HG02623 (cell line): ENCODE data around the gene FGF2.
A peak's percentile ranks its signal among the peaks of the same experiment; 100 is the strongest.

Experiments
- ATAC-seq: cut with Tn5 transposase; IDR thresholded peaks from one replicate; pipeline ENCODE4 v1.9.1; 2021; ENCODE audit warnings: moderate library complexity; ENCODE audit not compliant: unreplicated experiment

Gene FGF2

DNA sequence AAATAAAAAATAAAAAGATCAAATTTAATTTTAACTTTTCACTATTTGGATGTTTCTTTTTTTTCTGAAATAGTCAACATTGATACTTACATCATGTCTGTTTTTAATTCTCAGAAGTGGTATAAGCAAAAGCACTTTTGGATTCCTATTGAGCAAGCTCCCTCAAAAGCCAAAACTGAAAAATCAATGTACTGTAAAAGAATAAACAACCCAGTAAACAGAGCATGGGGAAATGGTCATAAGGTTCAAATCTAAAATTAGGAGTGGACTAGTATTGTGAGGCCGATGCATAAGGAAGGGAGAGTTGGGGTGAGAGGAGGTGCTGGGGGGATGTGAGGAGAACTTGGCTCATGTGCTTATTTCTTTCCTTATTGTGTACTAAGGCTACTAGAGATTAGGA is 57.9 kb downstream of the FGF2 start:
- ATAC-seq = no peak

DNA sequence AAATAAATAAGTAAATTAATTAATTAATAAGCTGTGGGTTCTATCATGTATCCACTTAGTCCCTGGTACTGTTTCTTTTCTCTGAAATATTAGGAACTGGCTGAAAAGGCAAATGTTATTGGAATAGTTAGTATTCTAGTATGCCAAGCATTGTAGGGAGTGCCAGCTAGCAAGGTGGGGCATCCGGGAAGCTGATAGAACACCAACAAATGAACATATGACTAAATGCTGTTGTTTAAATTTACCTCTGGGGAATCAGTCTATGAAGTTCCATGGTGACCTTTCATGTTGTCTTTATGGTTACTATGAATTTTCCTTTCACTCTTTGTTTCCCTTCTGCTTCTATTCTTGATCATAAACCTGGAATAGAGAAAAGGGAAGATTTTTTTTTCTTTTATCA is 63.1 kb downstream of the FGF2 start:
- no peak for ATAC-seq

DNA sequence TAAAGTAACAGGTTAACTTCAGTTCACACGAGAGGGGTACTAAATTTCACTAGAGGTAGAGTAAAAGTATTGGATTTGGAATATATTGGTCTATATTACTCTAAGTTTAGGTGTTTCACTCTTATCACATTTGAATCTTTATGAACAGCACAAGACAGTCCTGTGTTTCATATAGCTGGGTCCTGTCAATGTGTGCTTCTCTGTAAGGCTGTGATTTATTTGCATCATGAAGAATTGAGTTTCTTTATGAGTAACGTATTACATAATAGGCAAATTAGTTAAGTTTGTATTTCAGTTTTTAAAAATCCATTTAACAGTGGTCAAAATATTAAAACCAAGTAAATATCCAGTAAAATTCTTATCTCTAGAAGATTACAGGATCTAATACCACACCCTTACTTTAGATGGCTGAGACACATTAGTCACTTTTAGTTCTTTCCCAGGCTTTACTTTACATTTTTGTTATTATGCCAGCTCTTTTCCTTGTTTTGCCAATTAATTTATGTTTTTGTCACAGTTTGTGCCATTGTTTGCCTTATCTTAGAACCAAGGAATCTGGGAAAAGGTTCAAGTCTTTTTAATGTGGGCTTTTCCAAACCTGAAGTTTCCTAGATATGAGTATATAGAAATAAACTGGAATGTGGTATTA is 63.6 kb downstream of the FGF2 start:
- no peak for ATAC-seq

DNA sequence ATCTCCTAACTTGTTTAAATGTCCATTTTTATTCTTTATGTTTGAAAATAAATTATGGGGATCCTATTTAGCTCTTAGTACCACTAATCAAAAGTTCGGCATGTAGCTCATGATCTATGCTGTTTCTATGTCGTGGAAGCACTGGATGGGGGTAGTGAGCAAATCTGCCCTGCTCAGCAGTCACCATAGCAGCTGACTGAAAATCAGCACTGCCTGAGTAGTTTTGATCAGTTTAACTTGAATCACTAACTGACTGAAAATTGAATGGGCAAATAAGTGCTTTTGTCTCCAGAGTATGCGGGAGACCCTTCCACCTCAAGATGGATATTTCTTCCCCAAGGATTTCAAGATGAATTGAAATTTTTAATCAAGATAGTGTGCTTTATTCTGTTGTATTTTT is 68.2 kb downstream of the FGF2 start:
- ATAC-seq = no peak

DNA sequence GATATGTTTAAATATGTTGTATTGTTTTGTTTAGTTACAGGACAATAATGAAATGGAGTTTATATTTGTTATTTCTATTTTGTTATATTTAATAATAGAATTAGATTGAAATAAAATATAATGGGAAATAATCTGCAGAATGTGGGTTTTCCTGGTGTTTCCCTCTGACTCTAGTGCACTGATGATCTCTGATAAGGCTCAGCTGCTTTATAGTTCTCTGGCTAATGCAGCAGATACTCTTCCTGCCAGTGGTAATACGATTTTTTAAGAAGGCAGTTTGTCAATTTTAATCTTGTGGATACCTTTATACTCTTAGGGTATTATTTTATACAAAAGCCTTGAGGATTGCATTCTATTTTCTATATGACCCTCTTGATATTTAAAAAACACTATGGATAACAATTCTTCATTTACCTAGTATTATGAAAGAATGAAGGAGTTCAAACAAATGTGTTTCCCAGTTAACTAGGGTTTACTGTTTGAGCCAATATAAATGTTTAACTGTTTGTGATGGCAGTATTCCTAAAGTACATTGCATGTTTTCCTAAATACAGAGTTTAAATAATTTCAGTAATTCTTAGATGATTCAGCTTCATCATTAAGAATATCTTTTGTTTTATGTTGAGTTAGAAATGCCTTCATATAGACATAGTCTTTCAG is 68.8 kb downstream of the FGF2 start:
- no peak for ATAC-seq

DNA sequence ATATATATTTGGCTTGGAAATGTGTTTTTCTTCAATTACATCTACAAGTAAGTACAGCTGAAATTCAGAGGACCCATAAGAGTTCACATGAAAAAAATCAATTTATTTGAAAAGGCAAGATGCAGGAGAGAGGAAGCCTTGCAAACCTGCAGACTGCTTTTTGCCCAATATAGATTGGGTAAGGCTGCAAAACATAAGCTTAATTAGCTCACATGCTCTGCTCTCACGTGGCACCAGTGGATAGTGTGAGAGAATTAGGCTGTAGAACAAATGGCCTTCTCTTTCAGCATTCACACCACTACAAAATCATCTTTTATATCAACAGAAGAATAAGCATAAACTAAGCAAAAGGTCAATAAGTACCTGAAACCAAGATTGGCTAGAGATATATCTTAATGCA is 69.6 kb downstream of the FGF2 start:
- no peak for ATAC-seq

DNA sequence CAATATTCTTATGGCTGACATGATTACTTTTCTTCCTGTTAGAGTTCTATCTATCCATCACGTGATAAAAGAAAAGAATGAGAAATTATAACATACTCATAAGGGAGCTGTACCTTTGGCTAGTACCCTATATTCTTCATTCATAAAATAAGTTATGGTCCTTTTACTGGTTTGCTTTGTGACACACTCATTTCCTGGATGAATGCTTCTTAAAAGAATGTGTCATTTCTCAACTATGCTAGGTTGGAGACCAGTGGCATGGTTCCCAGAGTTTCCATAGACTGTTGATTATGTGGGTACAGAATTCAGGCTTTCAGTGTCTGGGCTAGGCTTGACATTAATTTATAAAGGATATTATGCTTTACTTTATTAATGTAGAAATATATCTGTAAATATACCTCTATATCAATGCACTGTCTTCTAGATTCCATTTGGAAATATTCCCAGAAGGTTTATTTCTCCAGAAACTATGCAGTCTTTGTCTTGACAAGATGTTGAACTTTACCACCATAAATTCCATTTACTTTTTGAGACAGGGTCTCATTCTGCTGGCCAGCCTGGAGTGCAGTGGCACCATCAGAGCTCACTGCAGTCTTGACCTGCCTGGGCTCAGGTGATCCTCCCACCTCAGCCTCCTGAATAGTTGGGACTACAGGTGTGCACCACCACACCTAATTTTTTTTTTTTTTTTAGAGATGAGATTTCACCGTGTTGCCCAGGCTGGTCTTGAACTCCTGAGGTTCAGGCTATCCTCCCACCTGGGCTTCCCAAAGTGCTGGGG is 71.9 kb downstream of the FGF2 start:
- ATAC-seq = no peak

DNA sequence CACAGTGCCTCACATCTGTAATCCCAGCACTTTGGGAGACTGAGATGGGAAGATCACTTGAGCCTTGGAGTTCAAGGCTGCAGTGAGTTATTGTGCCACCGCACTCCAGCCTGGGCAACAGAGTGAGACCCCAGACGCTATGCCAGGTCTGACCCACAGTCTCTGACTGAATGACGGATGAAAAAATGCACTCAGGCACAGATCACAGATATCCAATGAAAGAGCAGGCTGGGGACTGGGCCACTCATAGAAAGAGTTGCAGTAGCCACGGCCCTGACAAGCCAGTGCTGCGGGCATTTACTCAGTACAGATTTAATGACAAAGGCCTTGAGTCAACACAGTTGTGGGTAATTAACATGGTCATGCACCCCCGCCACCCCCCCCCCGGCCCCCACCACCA is 73.1 kb downstream of the FGF2 start:
- ATAC-seq = no peak

DNA sequence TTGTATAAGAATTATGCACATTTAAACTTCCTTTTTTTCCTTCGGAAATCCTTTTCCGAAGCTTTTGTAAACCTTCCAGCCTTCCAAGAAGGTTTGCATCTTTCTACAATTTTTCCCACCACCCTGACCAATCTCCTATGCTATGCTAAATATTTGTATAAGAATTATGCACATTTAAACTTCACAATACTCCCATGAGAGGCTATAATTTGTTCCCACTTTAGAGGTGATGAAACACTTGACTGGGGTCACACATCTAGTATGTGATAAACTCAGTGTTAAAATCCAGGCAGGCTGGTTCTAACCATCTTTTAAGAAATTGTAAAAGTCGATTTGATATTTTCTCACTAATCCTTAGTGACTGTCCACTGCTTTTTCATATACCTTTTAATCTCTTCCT is 73.7 kb downstream of the FGF2 start:
- ATAC-seq = no peak

DNA sequence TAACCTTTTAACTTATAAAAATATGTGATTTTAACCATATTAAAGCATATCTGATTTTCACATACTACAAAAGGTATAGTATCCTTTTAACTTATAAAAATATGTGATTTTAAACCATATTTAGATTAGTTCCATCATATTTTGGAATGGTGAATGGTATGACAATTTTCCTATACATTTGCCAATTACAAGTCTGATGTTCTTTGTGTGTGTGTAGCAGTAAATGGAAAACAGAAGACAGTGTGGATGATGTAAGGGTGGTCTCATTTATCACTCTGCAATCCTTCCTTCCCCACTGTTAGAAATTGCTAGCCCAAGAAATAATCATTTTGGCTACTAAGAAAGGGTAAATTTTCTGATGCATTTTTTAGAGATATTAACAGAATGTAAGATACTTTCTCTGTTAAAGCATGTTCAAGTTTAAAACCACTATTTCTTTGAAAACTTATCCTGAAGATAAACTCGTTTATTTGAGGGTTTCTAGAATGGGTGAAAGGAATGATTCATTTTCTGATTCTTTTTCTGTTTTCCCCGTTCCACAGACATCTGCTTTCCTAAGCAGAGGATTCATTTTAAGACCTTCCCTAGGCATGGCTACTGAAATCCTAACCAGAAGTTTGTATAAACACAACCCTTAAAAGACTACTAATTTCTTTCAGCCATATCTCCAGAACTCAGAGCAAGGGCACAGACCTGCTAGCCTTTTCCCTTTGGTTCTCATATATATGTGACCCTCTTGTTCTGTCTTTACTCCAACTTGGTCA is 74.8 kb downstream of the FGF2 start:
- ATAC-seq = no peak

DNA sequence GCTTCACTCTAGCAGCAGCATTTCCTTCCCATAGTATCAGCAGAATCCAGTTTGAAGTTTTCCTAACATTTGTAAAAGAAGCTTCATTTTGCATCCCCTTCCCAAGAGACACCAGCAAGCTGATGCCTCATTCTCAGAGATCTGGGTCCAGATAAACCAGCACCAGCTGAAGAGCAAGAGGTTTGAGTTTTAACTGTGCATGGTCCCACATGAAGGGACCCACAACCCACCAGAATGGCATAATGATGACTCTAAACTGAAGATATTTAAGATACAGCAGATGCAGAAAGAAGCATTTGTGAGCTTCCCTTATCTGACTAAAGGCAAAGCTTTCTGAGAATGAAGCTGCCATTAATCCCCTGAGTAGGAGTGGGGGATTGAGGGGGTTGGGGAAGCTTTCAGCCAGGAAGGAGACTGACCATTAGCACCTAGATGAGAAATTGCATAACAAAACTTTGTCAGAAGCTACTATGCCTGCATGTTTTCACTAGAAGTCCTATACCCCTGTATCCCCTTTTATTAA is 77.2 kb downstream of the FGF2 start:
- no peak for ATAC-seq

DNA sequence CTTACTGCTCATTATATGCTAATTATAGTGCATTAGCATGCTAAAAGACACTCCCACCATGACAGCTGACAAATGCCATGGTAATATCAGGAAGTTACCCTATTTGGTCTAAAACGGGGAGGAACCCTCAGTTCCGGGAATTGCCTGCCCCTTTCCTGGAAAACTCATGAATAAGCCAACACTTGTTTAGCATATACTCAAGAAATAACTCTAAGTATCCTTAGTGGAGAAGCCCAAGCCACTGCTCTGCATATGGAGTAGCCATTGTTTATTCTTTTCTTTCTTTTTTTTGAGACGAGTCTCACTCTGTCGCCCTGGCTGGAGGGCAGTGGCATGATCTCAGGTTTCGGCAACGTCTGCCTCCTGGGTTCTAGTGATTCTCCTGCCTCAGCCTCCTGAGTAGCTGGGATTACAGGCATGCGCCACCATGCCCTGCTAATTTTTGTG is 80.3 kb downstream of the FGF2 start:
- ATAC-seq = no peak

DNA sequence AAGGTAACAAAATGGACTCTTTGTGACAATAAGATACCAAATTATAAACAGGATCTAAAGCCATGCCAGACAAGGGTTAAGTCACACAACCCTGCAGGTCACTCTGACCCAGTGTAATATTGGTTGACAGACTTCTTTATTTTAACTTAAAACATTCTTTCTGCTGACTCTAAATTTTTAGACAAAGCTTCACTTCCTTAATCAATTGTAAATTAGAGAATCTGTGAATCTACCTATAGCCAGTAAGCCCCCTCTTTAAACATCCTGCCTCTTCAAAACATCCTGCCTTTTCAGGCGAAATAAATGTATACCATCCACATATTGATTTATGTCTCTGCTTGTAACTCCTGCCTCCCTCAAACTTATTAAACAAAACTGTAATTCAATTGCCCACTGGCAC is 81.6 kb downstream of the FGF2 start:
- ATAC-seq = no peak

DNA sequence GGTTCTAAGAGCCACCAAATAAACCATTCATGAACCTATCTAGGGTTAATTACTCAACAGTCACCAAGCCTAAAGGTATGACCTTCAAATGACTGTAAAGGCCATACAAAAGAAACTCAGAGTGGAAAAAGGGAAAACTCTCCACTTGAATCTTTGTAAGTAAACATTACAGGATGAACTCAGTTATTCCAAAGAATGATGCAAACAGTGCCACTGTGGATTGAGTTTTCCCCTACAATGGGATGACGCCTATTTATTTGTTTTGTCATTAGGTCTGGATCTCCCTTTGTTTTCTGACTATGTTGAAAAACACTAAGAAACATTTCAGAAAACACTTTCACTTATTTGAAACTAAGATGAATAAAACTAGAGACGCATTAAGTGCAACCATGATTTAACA is 83.1 kb downstream of the FGF2 start:
- ATAC-seq = no peak

DNA sequence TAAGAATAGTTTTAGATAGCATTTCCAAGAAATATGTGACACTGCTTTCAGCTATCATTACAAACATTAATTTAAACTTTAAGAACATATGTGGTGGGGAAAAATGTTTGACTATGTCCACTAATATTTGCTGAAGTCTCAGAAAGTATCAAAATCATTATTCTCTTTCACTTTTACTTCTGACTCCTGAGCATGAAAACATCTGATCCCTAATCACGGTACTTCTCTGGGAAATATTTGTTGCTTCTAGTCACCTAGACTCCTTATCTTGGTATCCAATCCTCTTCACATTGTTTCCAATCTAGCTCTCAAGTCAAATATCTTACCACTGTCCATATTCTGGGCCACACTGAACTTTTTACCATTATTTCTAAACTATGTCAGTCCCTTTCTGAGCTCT is 85.0 kb downstream of the FGF2 start:
- no peak for ATAC-seq

DNA sequence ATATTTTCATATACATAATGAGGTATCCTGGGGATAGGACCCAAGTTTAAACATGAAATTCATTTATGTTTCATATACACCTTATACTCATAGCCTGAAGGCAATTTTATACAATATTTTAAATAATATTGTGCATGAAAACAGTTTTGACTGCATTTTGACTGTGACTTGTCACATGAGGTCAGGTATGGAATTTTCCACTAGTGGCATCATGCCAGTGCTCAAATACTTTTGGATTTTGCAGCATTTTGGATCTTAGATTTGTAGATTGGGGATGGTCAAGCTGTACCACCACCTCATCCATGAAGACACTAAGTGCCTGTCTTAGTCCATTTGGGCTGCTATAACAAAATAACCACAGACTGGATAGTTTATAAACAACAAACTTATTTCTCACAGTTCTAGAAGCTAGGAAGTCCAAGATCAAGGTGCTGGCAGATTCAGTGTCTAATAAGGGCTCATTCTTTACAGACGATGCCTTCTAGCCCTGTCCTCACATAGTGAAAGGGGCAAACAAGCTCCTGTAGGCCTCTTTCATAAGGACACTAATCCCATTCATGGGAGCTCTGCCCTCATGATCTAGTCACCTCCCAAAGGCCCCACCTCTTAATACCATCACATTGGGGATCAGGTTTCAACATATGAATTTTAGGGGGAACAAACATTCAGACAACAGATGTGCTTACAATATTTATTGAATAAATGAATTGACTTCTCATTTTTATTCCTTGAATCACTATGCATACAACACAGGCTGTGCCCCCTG is 86.4 kb downstream of the FGF2 start:
- ATAC-seq = no peak

DNA sequence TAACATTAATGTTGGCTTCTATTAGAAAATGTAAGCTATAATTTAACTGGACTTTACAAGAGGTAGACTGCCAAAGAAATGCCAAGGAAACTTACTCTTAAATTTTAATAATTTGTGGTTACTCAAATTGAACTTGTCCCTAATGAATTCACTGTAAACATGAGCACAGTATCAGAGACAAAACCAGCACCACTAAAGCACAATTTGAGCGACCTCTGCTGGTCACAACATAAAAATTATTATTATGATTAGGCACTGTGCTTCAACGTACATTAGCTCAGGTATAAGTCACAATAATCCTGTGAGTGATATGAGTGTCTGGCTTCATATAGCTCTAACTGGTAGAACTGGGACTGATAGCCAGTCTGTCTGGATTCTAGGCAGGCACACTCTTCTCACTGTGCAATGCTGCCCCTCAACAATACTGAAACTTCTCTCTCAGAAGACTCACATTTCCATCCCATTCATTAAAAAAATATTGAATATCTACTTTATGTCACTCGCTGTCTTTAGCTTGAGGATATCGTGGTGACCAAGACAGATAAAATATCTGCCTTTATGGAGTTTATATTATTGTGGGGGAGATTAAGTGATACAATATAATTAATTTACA is 87.8 kb downstream of the FGF2 start:
- peak; percentile 95 for ATAC-seq

DNA sequence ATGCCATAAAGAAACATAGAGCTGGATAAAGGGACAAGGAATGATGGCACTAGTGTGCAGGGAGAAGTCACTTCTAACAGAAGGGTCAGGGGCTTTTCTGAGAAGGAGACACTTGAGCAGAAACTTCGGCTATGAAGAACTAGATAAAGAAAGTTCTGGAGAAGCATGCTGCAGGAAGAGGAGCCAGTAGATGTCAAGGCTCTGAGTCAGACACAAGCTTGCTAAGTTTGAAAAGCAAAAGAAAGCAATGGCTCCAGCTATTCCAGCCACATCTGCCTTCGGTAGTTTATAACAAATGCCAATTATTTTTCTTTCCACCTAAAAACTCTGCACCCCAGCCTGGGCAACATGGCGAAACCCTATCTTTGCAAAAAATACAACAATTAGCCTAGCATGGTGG is 88.3 kb downstream of the FGF2 start:
- ATAC-seq = no peak

DNA sequence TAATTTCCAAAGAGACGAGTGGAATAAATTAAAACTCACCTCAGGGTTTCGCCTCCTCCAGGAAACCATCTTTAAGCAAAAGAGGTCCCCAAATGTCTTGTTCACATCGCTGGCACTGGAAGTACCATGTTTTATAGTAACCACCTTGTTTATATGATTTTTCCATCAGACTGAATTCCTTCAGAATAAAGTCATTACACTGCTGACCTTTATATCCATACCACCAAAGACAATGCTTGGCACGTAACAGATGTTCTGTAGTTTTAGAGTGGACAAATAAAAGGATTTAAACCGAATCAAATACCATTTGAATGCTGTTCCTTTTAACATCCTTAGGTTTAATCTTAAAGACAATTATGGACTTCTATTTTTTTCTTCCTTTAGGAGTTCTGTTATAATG is 91.1 kb downstream of the FGF2 start:
- no peak for ATAC-seq

DNA sequence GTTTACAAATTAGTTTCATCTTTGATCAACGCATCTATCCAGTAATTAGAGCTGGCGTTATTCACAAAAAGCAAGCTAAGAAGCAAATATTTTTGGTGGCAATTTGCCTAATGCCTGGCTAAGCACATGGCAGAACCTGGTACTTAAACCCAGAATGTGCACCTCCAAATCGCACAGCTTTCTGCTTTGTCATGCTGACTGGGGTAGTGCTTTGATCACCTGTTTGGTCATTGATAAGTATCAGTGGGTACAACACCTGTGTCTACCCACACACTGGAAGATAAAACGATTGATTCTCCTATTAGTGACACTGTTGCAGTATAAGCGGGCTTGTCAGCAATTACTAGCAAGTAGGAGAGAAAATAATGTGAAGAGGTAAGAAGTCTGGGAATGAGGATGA is 93.8 kb downstream of the FGF2 start:
- no peak for ATAC-seq
